ENCODE data around the gene PRTG.
"Not testable (repeated sequence)": the region's sequence is repeated elsewhere in the genome, so short reads cannot be mapped to it uniquely, and the experiment has no call there.

The PRTG gene

GRCh38 chr15:55700876-55701275, 42.1 kb downstream of the PRTG start:
- no peak for DNase-seq (ENCODE audit: low spot score)

GRCh38 chr15:55698653-55699052, 44.3 kb downstream of the PRTG start:
- no peak for DNase-seq (ENCODE audit: low spot score)

- no peak for DNase-seq (ENCODE audit: low spot score)
Observed at GRCh38 chr15:55696221-55696620, 46.7 kb downstream of the PRTG start.

GRCh38 chr15:55695432-55695831, 47.5 kb downstream of the PRTG start:
- DNase-seq (ENCODE audit: low spot score), result peak; percentile 60

- no peak for DNase-seq (ENCODE audit: low spot score)
Observed at GRCh38 chr15:55694652-55695150, 48.3 kb downstream of the PRTG start.

- DNase-seq (ENCODE audit: low spot score), result not testable (repeated sequence)
Observed at GRCh38 chr15:55693116-55693515, 49.8 kb downstream of the PRTG start.

- no peak for DNase-seq (ENCODE audit: low spot score)
Observed at GRCh38 chr15:55687792-55688191, 55.2 kb downstream of the PRTG start.

- no peak for DNase-seq (ENCODE audit: low spot score)
Observed at GRCh38 chr15:55685286-55685685, 57.7 kb downstream of the PRTG start.

GRCh38 chr15:55683376-55683775, 59.6 kb downstream of the PRTG start:
- DNase-seq (ENCODE audit: low spot score), result no peak

GRCh38 chr15:55681631-55682030, 61.3 kb downstream of the PRTG start:
- DNase-seq (ENCODE audit: low spot score), result no peak

- DNase-seq (ENCODE audit: low spot score), result no peak
Observed at GRCh38 chr15:55676507-55676906, 66.4 kb downstream of the PRTG start.

GRCh38 chr15:55673287-55673686, 69.7 kb downstream of the PRTG start:
- no peak for DNase-seq (ENCODE audit: low spot score)

- DNase-seq (ENCODE audit: low spot score), result no peak
Observed at GRCh38 chr15:55669270-55669669, 73.7 kb downstream of the PRTG start.

- DNase-seq (ENCODE audit: low spot score), result no peak
Observed at GRCh38 chr15:55665605-55666227, 77.2 kb downstream of the PRTG start.

GRCh38 chr15:55661428-55661827, 81.5 kb downstream of the PRTG start:
- DNase-seq (ENCODE audit: low spot score), result no peak

GRCh38 chr15:55660153-55660552, 82.8 kb downstream of the PRTG start:
- DNase-seq (ENCODE audit: low spot score), result no peak

- no peak for DNase-seq (ENCODE audit: low spot score)
Observed at GRCh38 chr15:55659481-55659880, 83.5 kb downstream of the PRTG start.

- no peak for DNase-seq (ENCODE audit: low spot score)
Observed at GRCh38 chr15:55658886-55659285, 84.1 kb downstream of the PRTG start.

- DNase-seq (ENCODE audit: low spot score), result no peak
Observed at GRCh38 chr15:55654561-55655031, 88.4 kb downstream of the PRTG start.

GRCh38 chr15:55652909-55653495, 90.0 kb downstream of the PRTG start:
- DNase-seq (ENCODE audit: low spot score), result no peak

- peak; percentile 84 for DNase-seq (ENCODE audit: low spot score)
Observed at GRCh38 chr15:55652359-55652758, 90.6 kb downstream of the PRTG start.

- DNase-seq (ENCODE audit: low spot score), result no peak
Observed at GRCh38 chr15:55649058-55649423, 93.9 kb downstream of the PRTG start.

GRCh38 chr15:55638764-55639163, 104.2 kb downstream of the PRTG start:
- DNase-seq (ENCODE audit: low spot score), result no peak

- DNase-seq (ENCODE audit: low spot score), result no peak
Observed at GRCh38 chr15:55637086-55637485, 105.9 kb downstream of the PRTG start.
